ENCODE results near the gene METTL4.

DNA sequence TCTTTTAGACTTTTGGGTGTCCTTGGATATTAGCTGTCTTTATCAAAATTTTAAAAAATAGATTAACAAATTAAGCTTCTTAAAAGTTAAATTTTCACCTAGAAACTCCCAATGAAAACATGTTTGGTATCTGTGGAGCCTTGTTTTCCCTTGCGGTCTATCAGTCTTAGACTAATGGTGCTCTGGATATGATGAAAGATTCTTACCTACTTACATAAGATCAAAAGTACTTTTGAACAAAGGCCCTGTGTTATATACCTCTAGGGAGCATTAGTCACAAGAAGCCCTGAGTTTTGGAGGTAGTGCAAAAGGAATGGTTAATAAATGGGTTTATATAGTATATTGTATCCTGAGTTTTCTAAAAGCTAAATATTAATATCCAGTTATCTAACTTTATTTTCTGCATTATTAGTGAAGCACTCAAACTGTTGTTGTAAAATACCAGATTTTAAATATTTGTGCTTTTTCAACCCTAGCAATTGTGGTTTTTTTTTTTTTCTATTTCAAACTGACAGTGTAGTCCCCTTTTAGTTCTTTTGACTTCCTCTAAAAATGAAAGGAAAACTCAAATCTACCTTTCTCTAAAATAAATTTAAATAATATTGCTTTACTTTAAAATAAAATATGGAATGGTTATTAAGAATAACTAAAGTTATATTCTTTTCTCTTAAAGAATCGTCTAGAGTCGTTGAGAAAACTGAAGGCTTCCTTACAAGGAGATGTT is 18.2 kb upstream of the METTL4 start:
- TF ChIP-seq POLR2AphosphoS5 (IDR thresholded peaks at IDR 0.05; ENCODE audit: low read depth, low read length) (no peak), POLR2A (IDR thresholded peaks at IDR 0.05; ENCODE audit: low read depth, low read length) (no peak), POU2F2 (IDR thresholded peaks at IDR 0.05; ENCODE audit: low read depth, low read length) (no peak), TAF1 (IDR thresholded peaks at IDR 0.05; ENCODE audit: low read depth, low read length) (no peak), SPI1 (IDR thresholded peaks at IDR 0.05; ENCODE audit: low read depth, low read length) (no peak), PAX5 (IDR thresholded peaks at IDR 0.05; ENCODE audit: insufficient read depth, low read length, severe bottlenecking) (no peak)
